Heart right ventricle (tissue), 16 donors: ENCODE data around the gene NUP98. TPM values are rescaled to one million over a fixed set of nuclear protein-coding genes. Genes with fewer than 3 reads are reported as not detected.

Experiments used
- ATAC-seq, 8 donors: fragments of 200-7000 bp; cut with Tn5 transposase; one replicate each; pipeline ENCODE4 v1.9.1; 2020; ENCODE audit warnings: mild to moderate bottlenecking in 8 of 8, moderate library complexity in 8 of 8, moderate number of reproducible peaks in 1 of 8
- DNase-seq, 2 donors: peaks; one replicate each; pipeline ENCODE4 v3.0.0-alpha.2; 2020
- H3K27ac ChIP-seq, 10 donors: fragments of 200-600 bp; sonication (generic) in 2 of 10; one replicate each; pipeline versions ENCODE4 v1.5.0 to v1.8.0; 2020 to 2022; ENCODE audit warnings: mild to moderate bottlenecking in 3 of 10
- H3K27me3 ChIP-seq, 7 donors: fragments of 200-600 bp; one replicate each; pipeline ENCODE4 v1.8.0; 2021 to 2022; ENCODE audit warnings: mild to moderate bottlenecking in 2 of 7
- H3K36me3 ChIP-seq, 9 donors: fragments of 200-600 bp; sonication (generic) in 1 of 9; one replicate each; pipeline versions ENCODE4 v1.5.0 to v1.8.0; 2020 to 2022; ENCODE audit warnings: mild to moderate bottlenecking in 2 of 9
- H3K4me1 ChIP-seq, 9 donors: fragments of 200-600 bp; sonication (generic) in 1 of 9; one replicate each; pipeline versions ENCODE4 v1.5.0 to v1.8.0; 2020 to 2022; ENCODE audit warnings: mild to moderate bottlenecking in 4 of 9
- H3K4me3 ChIP-seq, 10 donors: fragments of 200-600 bp; sonication (generic) in 2 of 10; one replicate each; pipeline versions ENCODE4 v1.5.0 to v1.8.0; 2020 to 2022; ENCODE audit warnings: mild to moderate bottlenecking in 7 of 10, moderate library complexity in 2 of 10
- H3K9me3 ChIP-seq, 11 donors: fragments of 200-600 bp in 10 of 11; sonication (generic) in 2 of 11; one replicate each; pipeline versions ENCODE4 v1.5.0 to v1.8.0; 2013 to 2022; ENCODE audit warnings: mild to moderate bottlenecking in 2 of 11, control low read depth in 1 of 11, moderate library complexity in 1 of 11
- CTCF ChIP-seq, 9 donors: fragments of 200-600 bp; sonication (generic) in 2 of 9; IDR thresholded peaks; one replicate each; pipeline versions ENCODE4 v1.5.0 to v1.8.0; 2021 to 2022; ENCODE audit warnings: antibody characterized with exemption in 9 of 9, mild to moderate bottlenecking in 5 of 9, moderate library complexity in 1 of 9
- WGBS, 2 donors: extraction: QIAGEN DNeasy Blood & Tissue Kit; methylation state at CpG; one replicate each; pipeline ENCODE4 v1.1.7; 2013; ENCODE audit warnings: inconsistent platforms in 1 of 2; 5-methylcytosine and 5-hydroxymethylcytosine counted together
- intact Hi-C, 10 donors: fragments of 100-400 bp; cut with DNase I; formaldehyde crosslinking; loops; one replicate each; pipeline versions ENCODE4 v1.11.1 to v1.14.2; 2022
- polyA plus RNA-seq, 2 donors: library from polyadenylated mRNA; stranded (reverse); fragments of 200-250 nt; gene quantifications; one replicate each; pipeline ENCODE4 v1.2.3, GENCODE V29; 2013
- total RNA-seq, 10 donors: library from RNA; stranded (reverse); fragmentation: NEBNext Ultra II Directional in 3 of 10; extraction: Animal tissue kit (Norgen Biotek cat#: 25700) in 3 of 10; gene quantifications; one replicate each; pipeline versions ENCODE4 v1.2.1 to v1.2.4, GENCODE V29; 2021 to 2023
- donor health status: Arrhythmogenic right ventricular cardiomyopathy.
- donor health status: ischemic (EF 13 %, LVEDD 7.1; RV severe dilation, severe dysfunction).
- donor health status: healthy with polysubstance abuse.
- donor health status: DM: no; HTN: yes; CAD: no.
- donor health status: DM: no; HTN: no; CAD: no.
- donor health status: ischemic (EF 25% LVEDD 6.9; RV normal size, moderate dysfunction).
- donor health status: ischemic (EF 25% LVEDD 5.7; RV mildly dilated, moderate dysfunction).
- donor health status: healthy.
- donor health status: DM: yes; HTN: yes; CAD: no.
- donor health status: Ischemic cardiomyopathy.
- donor health status: ischemic (EF 35%, LVEDD 5.7; RV mildly dilated, moderate dysfunction).
- donor health status: nonischemic (EF 11% LVEDD 7.7; RV severe dilation, severe dysfunction).
- donor health status: DM: yes; HTN: yes; CAD: no.
- donor health status: PGD.
- donor health status: ischemic (EF 29% LVEDD 5.4; RV normal size, mild dysfunction).
- donor health status: nonischemic (EF 23%, LVEDD 6.1; RV moderate dilation, normal function).

Gene NUP98
- total and polyA plus RNA-seq, 12 donors, result 11.1 to 65.5 (median 46.0) TPM

- no peak for TF ChIP-seq CTCF (IDR thresholded peaks at IDR 0.05)
- 73 to 82% methylated on average over 13 of the region's 13 CpGs for WGBS, 2 donors
- Histone ChIP-seq H3K4me3 (no peak overlapping the region), H3K9me3 (no peaks in the 10 kb centered on the region), H3K4me1 (peaks cover 0 to 6% (median under 1%) of the 10 kb centered on the region in 9 donors), H3K36me3 (no peaks in the 10 kb centered on the region), H3K27ac (no peak overlapping the region), H3K27me3 (peaks cover 0 to 11% (median 0%) of the 10 kb centered on the region in 7 donors)
- no peak for ATAC-seq
- no peak for DNase-seq
- intact Hi-C loops, result no loop called here
These were observed 160.2 kb downstream of the NUP98 start for GRCh38 chr11:3637201-3637600.

- no peaks in the 10 kb centered on the region for H3K27me3 ChIP-seq
- DNase-seq (no peak), ATAC-seq (no peak)
- no peak for TF ChIP-seq CTCF (IDR thresholded peaks at IDR 0.05)
- intact Hi-C loops, result no loop called here
- H3K36me3 ChIP-seq, result no peaks in the 10 kb centered on the region
- no peak overlapping the region for H3K27ac ChIP-seq
- WGBS, 2 donors, result 92 to 95% methylated on average over 15 of the region's 15 CpGs
- no peak overlapping the region for H3K4me3 ChIP-seq
- H3K4me1 ChIP-seq, result peaks cover 0 to 7% (median 0%) of the 10 kb centered on the region in 9 donors
- no peaks in the 10 kb centered on the region for H3K9me3 ChIP-seq
These were observed 161.5 kb downstream of the NUP98 start for GRCh38 chr11:3635641-3636375.

GRCh38 chr11:3632070-3632660, 165.2 kb downstream of the NUP98 start:
- ATAC-seq (peak in 1 of 8 donors; percentile 15), DNase-seq (no peak)
- intact Hi-C loops, result no loop called here
- H3K36me3 ChIP-seq, result no peaks in the 10 kb centered on the region
- TF ChIP-seq CTCF (IDR thresholded peaks at IDR 0.05), result no peak
- 90 to 94% methylated on average over 5 of the region's 5 CpGs for WGBS, 2 donors
- H3K4me3 ChIP-seq, result no peak overlapping the region
- H3K27ac ChIP-seq, result peak overlapping the region in 2 of 10 donors; percentile 43 to 67
- H3K9me3 ChIP-seq, result no peaks in the 10 kb centered on the region
- H3K4me1 ChIP-seq, result peaks cover 0 to 9% (median 0%) of the 10 kb centered on the region in 9 donors
- no peaks in the 10 kb centered on the region for H3K27me3 ChIP-seq

GRCh38 chr11:3631331-3631730, 166.0 kb downstream of the NUP98 start:
- Histone ChIP-seq H3K9me3 (no peaks in the 10 kb centered on the region), H3K36me3 (no peaks in the 10 kb centered on the region), H3K27me3 (no peaks in the 10 kb centered on the region), H3K4me3 (no peak overlapping the region), H3K27ac (peak overlapping the region in 3 of 10 donors; percentile 26 to 67 (median 43)), H3K4me1 (peaks cover 0 to 17% (median under 1%) of the 10 kb centered on the region in 9 donors)
- 64 to 71% methylated on average over 4 of the region's 4 CpGs for WGBS, 2 donors
- intact Hi-C loops, result no loop called here
- ATAC-seq (peak in 6 of 8 donors; percentile 24 to 72 (median 48)), DNase-seq (no peak)
- TF ChIP-seq CTCF (IDR thresholded peaks at IDR 0.05), result no peak
